A673 (cell line): ENCODE data around the gene ZNF582.

Experiments
- CTCF ChIP-seq: fragments of 300-800, 200-600 bp; sonication (generic); conservative IDR thresholded peaks from 2 replicates; pipeline ENCODE4 v1.5.1; 2017; ENCODE audit warnings: low read depth, mild to moderate bottlenecking, antibody characterized with exemption, low read length, moderate library complexity, mixed read lengths
- EZH2 ChIP-seq: fragments of 200-600 bp; sonication (generic); IDR thresholded peaks from 2 replicates; pipeline ENCODE4 v1.6.1; 2017; ENCODE audit warnings: borderline replicate concordance, low read depth, mild to moderate bottlenecking, mixed read lengths, antibody characterized with exemption, low read length; ENCODE audit not compliant: poor library complexity, severe bottlenecking

GRCh38 chr19:56360841-56361240, 32.5 kb downstream of the ZNF582 start:
- TF ChIP-seq CTCF (no peak), EZH2 (no peak)
